Measurements from ENCODE around the gene ATP8B3. TPM values are rescaled to one million over a fixed set of nuclear protein-coding genes. Genes with fewer than 3 reads are reported as not detected.
A peak's percentile ranks its signal among the peaks of the same experiment; 100 is the strongest.

ATP8B3 gene
- total RNA-seq, 1 donor from 2014 or later = 1.1 TPM

DNA sequence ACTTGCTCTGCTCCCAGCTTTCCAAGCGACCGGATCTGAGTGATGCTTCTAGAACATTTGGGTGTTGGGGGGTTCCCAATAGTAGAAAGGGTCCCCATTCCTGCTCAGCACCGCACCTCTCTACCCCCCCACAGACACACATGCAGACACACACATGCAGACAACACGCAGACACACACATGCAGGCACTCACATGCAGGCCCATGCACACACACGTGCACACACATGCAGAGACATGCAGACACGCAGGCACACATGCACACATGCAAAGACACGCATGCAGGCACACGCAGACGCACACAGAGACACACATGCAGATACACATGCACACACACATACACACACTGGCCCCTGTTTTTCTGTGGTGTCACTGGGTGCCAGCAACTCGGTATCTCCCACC, 34.9 kb downstream of the ATP8B3 start:
- Mint-ChIP-seq H3K4me3 (no peak overlapping the region), H3K36me3 (ENCODE audit: low read depth) (peaks cover 4% of the 10 kb centered on the region), H3K27ac (ENCODE audit: unreplicated experiment) (no peak overlapping the region), H3K27me3 (ENCODE audit: low read depth) (peaks cover 94% of the 10 kb centered on the region), H3K9me3 (no peaks in the 10 kb centered on the region), H3K4me1 (peaks cover 7% of the 10 kb centered on the region)
- no peak for DNase-seq (ENCODE audit: low read depth, low spot score)
- TF ChIP-seq, protein P1, sequence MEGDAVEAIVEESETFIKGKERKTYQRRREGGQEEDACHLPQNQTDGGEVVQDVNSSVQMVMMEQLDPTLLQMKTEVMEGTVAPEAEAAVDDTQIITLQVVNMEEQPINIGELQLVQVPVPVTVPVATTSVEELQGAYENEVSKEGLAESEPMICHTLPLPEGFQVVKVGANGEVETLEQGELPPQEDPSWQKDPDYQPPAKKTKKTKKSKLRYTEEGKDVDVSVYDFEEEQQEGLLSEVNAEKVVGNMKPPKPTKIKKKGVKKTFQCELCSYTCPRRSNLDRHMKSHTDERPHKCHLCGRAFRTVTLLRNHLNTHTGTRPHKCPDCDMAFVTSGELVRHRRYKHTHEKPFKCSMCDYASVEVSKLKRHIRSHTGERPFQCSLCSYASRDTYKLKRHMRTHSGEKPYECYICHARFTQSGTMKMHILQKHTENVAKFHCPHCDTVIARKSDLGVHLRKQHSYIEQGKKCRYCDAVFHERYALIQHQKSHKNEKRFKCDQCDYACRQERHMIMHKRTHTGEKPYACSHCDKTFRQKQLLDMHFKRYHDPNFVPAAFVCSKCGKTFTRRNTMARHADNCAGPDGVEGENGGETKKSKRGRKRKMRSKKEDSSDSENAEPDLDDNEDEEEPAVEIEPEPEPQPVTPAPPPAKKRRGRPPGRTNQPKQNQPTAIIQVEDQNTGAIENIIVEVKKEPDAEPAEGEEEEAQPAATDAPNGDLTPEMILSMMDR (conservative IDR thresholded peaks at IDR 0.05) = no peak

DNA sequence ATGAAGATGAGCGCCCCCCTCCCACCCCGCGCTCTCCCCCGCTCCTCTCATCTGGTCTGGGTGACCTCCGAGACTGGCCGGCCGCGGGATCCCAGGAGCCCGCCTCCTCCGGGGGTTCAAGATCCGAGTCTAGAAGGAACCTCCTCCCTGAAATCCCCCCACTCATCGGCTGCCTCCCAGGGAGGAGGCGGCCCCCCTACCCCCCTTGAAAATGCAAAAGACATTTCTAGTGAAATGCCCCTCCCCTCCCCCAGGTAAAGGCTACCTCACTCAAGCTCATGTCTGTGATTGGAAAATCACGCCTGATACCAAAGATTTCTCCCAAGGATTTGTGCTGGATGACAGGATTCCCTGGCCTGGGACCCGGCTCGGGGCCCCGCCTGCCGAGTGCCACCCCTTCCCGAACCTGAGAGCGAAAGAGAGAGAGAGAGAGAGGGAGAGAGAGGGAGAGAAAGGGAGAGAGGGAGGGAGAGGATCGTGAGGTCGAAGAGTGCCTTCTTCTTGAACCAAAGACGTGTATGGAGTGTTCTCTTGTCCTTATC, 35.4 kb downstream of the ATP8B3 start:
- H3K4me1 Mint-ChIP-seq = peaks cover 7% of the 10 kb centered on the region
- no peak overlapping the region for H3K4me3 Mint-ChIP-seq
- H3K27me3 Mint-ChIP-seq (ENCODE audit: low read depth) = peaks cover 90% of the 10 kb centered on the region
- TF ChIP-seq, protein P1 (conservative IDR thresholded peaks at IDR 0.05) = no peak
- H3K36me3 Mint-ChIP-seq (ENCODE audit: low read depth) = peaks cover 4% of the 10 kb centered on the region
- DNase-seq (ENCODE audit: low read depth, low spot score) = no peak
- H3K9me3 Mint-ChIP-seq = no peaks in the 10 kb centered on the region
- H3K27ac Mint-ChIP-seq (ENCODE audit: unreplicated experiment) = no peak overlapping the region

DNA sequence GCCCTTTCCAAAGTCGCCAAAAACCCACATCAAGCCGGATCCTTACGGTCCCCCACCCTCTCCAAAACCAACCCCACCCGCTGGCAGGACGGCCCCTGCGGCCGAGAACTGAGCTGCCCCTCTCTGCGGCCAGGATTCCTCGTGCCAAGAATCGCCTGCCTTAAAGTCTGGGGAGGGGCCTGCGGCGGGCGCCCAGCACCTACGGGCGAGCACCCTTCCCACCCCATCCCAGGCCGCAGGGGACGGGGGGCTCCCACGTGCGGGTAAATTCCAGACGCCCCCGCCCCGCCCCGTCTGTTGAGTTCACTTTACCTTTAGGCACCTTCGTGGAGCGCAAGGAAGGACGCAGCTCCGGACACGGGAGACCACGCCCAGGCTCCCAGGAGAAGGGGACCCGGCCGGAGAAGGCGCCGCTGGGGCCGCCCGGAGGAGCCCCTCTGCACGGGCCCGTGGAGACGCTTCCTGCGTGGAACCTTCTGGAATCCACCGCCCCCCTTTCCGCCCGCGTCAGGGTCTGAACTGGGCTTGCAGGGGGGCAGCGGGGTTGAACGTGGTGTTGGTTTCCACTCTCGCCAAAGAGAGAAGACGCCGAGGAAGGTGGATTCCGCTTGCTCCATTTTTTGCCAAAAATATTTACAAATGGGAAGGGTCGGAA, 36.0 kb downstream of the ATP8B3 start:
- H3K4me3 Mint-ChIP-seq = no peak overlapping the region
- H3K27ac Mint-ChIP-seq (ENCODE audit: unreplicated experiment) = no peak overlapping the region
- TF ChIP-seq, protein P1 (conservative IDR thresholded peaks at IDR 0.05) = no peak
- DNase-seq (ENCODE audit: low read depth, low spot score) = no peak
- H3K4me1 Mint-ChIP-seq = peaks cover 7% of the 10 kb centered on the region
- peaks cover 92% of the 10 kb centered on the region for H3K27me3 Mint-ChIP-seq (ENCODE audit: low read depth)
- H3K9me3 Mint-ChIP-seq = peaks cover under 1% of the 10 kb centered on the region
- peaks cover 4% of the 10 kb centered on the region for H3K36me3 Mint-ChIP-seq (ENCODE audit: low read depth)

DNA sequence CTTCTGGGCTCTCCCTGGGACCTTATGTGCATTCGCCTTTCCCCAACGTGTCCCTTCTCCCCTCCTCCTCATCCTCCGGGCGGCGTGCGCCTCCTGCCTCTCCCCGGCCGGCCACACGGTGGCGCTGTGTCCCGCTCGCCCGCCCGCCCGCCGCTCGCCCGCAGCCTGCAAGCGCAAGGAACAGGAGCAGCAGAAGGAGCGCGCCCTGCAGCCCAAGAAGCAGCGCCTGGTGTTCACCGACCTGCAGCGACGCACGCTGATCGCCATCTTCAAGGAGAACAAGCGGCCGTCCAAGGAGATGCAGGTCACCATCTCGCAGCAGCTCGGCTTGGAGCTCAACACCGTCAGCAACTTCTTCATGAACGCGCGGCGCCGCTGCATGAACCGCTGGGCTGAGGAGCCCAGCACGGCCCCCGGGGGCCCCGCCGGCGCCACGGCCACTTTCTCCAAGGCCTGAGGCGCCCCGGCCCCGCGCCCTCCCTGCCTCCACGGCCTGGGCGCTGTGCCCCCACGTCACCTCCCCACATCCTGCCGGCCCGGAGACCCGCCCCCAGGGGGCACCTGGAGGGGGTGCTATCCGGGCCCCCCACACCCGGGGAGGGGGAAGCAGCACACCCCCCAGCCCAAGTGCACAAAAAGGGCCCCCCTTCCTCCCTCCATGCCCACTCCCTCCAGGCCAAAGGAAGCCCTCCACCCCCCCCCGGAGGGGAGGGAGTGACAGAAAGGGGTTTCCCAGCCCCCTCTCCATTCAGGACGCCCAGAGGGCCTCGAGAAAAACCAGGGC, 36.9 kb downstream of the ATP8B3 start:
- Mint-ChIP-seq H3K36me3 (ENCODE audit: low read depth) (peaks cover 7% of the 10 kb centered on the region), H3K4me3 (no peak overlapping the region)

DNA sequence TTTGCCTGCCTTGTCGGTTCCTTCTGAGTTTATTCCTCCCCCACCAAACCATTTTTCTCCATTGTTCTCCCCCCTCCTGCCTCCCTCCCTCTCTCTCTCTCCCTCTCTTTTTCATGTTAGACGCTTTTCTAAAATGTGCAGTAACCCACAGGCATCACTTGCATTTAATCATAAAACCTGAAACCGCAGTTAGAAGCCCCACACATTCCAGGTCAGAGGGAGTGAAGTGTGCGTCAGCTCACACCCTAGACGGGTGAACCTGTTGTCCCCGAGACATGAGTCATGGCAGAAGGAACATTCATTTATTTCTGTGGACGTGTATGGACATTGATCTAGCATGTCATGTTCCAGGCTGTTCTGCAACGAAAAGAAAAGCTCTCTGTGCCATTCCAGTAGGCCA, 38.9 kb downstream of the ATP8B3 start:
- TF ChIP-seq, protein P1 (conservative IDR thresholded peaks at IDR 0.05) = no peak
- Mint-ChIP-seq H3K36me3 (ENCODE audit: low read depth) (peaks cover 7% of the 10 kb centered on the region), H3K4me3 (no peak overlapping the region), H3K27ac (ENCODE audit: unreplicated experiment) (no peak overlapping the region), H3K9me3 (peaks cover 8% of the 10 kb centered on the region), H3K27me3 (ENCODE audit: low read depth) (peaks cover 93% of the 10 kb centered on the region), H3K4me1 (no peaks in the 10 kb centered on the region)
- no peak for DNase-seq (ENCODE audit: low read depth, low spot score)

More for the DNA sequence above, 36.9 kb downstream of the ATP8B3 start:
- Mint-ChIP-seq H3K9me3 (peaks cover 8% of the 10 kb centered on the region), H3K27ac (ENCODE audit: unreplicated experiment) (no peak overlapping the region), H3K27me3 (ENCODE audit: low read depth) (peaks cover 92% of the 10 kb centered on the region), H3K4me1 (peaks cover 7% of the 10 kb centered on the region)
- TF ChIP-seq, protein P1 (conservative IDR thresholded peaks at IDR 0.05) = peak; percentile 63
- no peak for DNase-seq (ENCODE audit: low read depth, low spot score)
